Liver (tissue), 9 donors: Measurements from ENCODE around the gene ATP2A1. TPM values are rescaled to one million over a fixed set of nuclear protein-coding genes. Genes with fewer than 3 reads are reported as not detected.
"Not testable (repeated sequence)": the region's sequence is repeated elsewhere in the genome, so short reads cannot be mapped to it uniquely, and the experiment has no call there.

Experiments
- DNase-seq: peaks from one replicate; pipeline ENCODE4 v3.0.0-alpha.2; 2017; ENCODE audit warnings: low spot score
- H3K27ac ChIP-seq, 2 donors: one replicate each; pipeline ENCODE4 v1.7.0; 2013; ENCODE audit warnings: inconsistent platforms in 2 of 2, low read length in 2 of 2, control low read depth in 1 of 2, low read depth in 1 of 2, mild to moderate bottlenecking in 1 of 2
- H3K27me3 ChIP-seq, 4 donors: one replicate each; pipeline versions ENCODE4 v1.6.1 to v1.7.0; 2013; ENCODE audit warnings: low read length in 3 of 4, inconsistent platforms in 1 of 4, mild to moderate bottlenecking in 1 of 4, moderate library complexity in 1 of 4; ENCODE audit not compliant: control insufficient read depth in 4 of 4, insufficient read depth in 4 of 4
- H3K36me3 ChIP-seq, 4 donors: one replicate each; pipeline versions ENCODE4 v1.6.1 to v1.7.0; 2013; ENCODE audit warnings: low read length in 3 of 4, mild to moderate bottlenecking in 3 of 4, low read depth in 1 of 4, moderate library complexity in 1 of 4; ENCODE audit not compliant: control insufficient read depth in 4 of 4, insufficient read depth in 3 of 4
- H3K4me1 ChIP-seq, 4 donors: one replicate each; pipeline versions ENCODE4 v1.6.1 to v1.7.0; 2013; ENCODE audit warnings: low read length in 3 of 4, mild to moderate bottlenecking in 3 of 4, moderate library complexity in 1 of 4; ENCODE audit not compliant: control insufficient read depth in 4 of 4, insufficient read depth in 4 of 4
- H3K4me3 ChIP-seq, 3 donors: one replicate each; pipeline versions ENCODE4 v1.6.1 to v1.7.0; 2013; ENCODE audit warnings: low read length in 3 of 3, control low read depth in 1 of 3, low read depth in 1 of 3, mild to moderate bottlenecking in 1 of 3
- H3K9ac ChIP-seq, 2 donors: one replicate each; pipeline ENCODE4 v1.7.0; 2013; ENCODE audit warnings: low read length in 2 of 2, mild to moderate bottlenecking in 2 of 2, moderate library complexity in 2 of 2, control low read depth in 1 of 2, low read depth in 1 of 2
- H3K9me3 ChIP-seq, 4 donors: one replicate each; pipeline versions ENCODE4 v1.6.1 to v1.7.0; 2013; ENCODE audit warnings: low read length in 3 of 4; ENCODE audit not compliant: control insufficient read depth in 4 of 4
- FOXA1 ChIP-seq: IDR thresholded peaks from 2 replicates; pipeline ENCODE4 v1.6.1; 2016; ENCODE audit warnings: antibody characterized with exemption
- FOXA2 ChIP-seq: IDR thresholded peaks from 2 replicates; pipeline ENCODE4 v1.6.1; 2016; ENCODE audit warnings: antibody characterized with exemption
- GABPA ChIP-seq, 2 donors: IDR thresholded peaks in 1 of 2; conservative IDR thresholded peaks in 1 of 2; 2 replicates each; pipeline ENCODE4 v1.6.1; 2016; ENCODE audit warnings: antibody characterized with exemption in 2 of 2, mild to moderate bottlenecking in 1 of 2, moderate library complexity in 1 of 2
- HNF4A ChIP-seq, 2 donors: conservative IDR thresholded peaks; 2 replicates each; pipeline ENCODE4 v1.6.1; 2016; ENCODE audit warnings: antibody characterized with exemption in 2 of 2, mild to moderate bottlenecking in 2 of 2
- HNF4G ChIP-seq: IDR thresholded peaks from 2 replicates; pipeline ENCODE4 v1.6.1; 2016; ENCODE audit warnings: antibody characterized with exemption
- JUND ChIP-seq, 2 donors: IDR thresholded peaks; 2 replicates each; pipeline ENCODE4 v1.6.1; 2016; ENCODE audit warnings: antibody characterized with exemption in 2 of 2
- NR2F2 ChIP-seq: IDR thresholded peaks from 2 replicates; pipeline ENCODE4 v1.6.1; 2016; ENCODE audit warnings: antibody characterized with exemption
- RAD21 ChIP-seq, 2 donors: IDR thresholded peaks; 2 replicates each; pipeline ENCODE4 v1.6.1; 2016; ENCODE audit warnings: antibody characterized with exemption in 2 of 2, mild to moderate bottlenecking in 2 of 2
- RXRA ChIP-seq, 2 donors: IDR thresholded peaks; 2 replicates each; pipeline ENCODE4 v1.6.1; 2017 to 2018; ENCODE audit warnings: antibody characterized with exemption in 2 of 2, mild to moderate bottlenecking in 1 of 2
- SP1 ChIP-seq: IDR thresholded peaks from 2 replicates; pipeline ENCODE4 v1.6.1; 2018; ENCODE audit warnings: antibody characterized with exemption, mild to moderate bottlenecking
- TAF1 ChIP-seq: conservative IDR thresholded peaks from 2 replicates; pipeline ENCODE4 v1.6.1; 2016; ENCODE audit warnings: antibody characterized with exemption, mild to moderate bottlenecking
- WGBS: extraction: QIAGEN DNeasy Blood & Tissue Kit; methylation state at CpG from one replicate; pipeline ENCODE4 v1.1.7; 2013; 5-methylcytosine and 5-hydroxymethylcytosine counted together
- polyA plus RNA-seq, 2 donors: library from polyadenylated mRNA; stranded (reverse) in 1 of 2; unstranded in 1 of 2; fragments of 200-250 nt in 1 of 2; fragments of >200 nt in 1 of 2; fragmentation: Nextera tagmentation in 1 of 2; extraction: Ambion mirVana in 1 of 2; gene quantifications; one replicate each; pipeline versions ENCODE4 v1.2.1 to v1.2.3, GENCODE V29; 2013 to 2015
- total RNA-seq, 2 donors: library from RNA; depleted of rRNA; stranded (reverse); fragments of >200 nt; gene quantifications; one replicate each; pipeline ENCODE4 v1.2.3, GENCODE V29; 2014
- TF ChIP-seq, protein P1 (sequence below): fragments of 150-350 bp; IDR thresholded peaks from 2 replicates; pipeline ENCODE4 v1.5.1; 2017; ENCODE audit warnings: improper control_type of control experiment, low read depth, low read length; ENCODE audit not compliant: missing input control
- TF ChIP-seq, protein P2 (sequence below): IDR thresholded peaks from 2 replicates; pipeline ENCODE4 v1.6.1; 2016; ENCODE audit warnings: antibody characterized with exemption, mild to moderate bottlenecking
- TF ChIP-seq, protein P3 (sequence below): IDR thresholded peaks from 2 replicates; pipeline ENCODE4 v1.6.1; 2016; ENCODE audit warnings: antibody characterized with exemption
- TF ChIP-seq, protein P4 (sequence below): IDR thresholded peaks from 2 replicates; pipeline ENCODE4 v1.6.1; 2016; ENCODE audit warnings: antibody characterized with exemption
- TF ChIP-seq, protein P5 (sequence below): IDR thresholded peaks from 2 replicates; pipeline ENCODE4 v1.6.1; 2016; ENCODE audit warnings: antibody characterized with exemption
- donor health status: healthy.
- donor health status: healthy.
- donor health status: healthy.
- donor health status: healthy.
- donor health status: healthy.

The ATP2A1 gene
- total and polyA plus RNA-seq, 4 donors, result 0.07 to 0.23 (median 0.13) TPM

DNA sequence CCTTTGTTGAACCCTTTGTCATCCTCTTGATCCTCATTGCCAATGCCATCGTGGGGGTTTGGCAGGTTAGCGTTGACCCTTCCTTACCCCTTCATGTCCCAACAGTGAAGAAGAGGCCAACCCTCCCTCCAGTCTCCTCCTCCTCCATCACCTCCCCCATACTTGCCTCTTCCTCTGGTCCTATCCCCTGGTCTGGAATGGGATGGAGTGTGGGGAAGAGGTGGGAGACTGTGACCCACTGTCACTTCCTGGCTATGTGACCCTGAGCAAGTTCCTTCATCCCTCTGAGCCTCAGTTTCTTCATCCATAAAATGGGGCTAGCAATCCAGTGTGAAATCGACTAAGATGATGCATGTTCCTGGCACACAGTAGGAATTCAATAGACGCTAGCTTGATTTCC, 2.7 kb downstream of the ATP2A1 start:
- TF ChIP-seq FOXA1 (no peak), TAF1 (no peak), FOXA2 (no peak), SP1 (no peak), HNF4A (conservative IDR thresholded peaks at IDR 0.05) (no peak), RAD21 (IDR thresholded peaks at IDR 0.05) (no peak), GABPA (IDR thresholded peaks at IDR 0.05 in 1 of 2, conservative IDR thresholded peaks at IDR 0.05 in 1 of 2) (no peak), HNF4G (no peak)
- TF ChIP-seq, protein P1, sequence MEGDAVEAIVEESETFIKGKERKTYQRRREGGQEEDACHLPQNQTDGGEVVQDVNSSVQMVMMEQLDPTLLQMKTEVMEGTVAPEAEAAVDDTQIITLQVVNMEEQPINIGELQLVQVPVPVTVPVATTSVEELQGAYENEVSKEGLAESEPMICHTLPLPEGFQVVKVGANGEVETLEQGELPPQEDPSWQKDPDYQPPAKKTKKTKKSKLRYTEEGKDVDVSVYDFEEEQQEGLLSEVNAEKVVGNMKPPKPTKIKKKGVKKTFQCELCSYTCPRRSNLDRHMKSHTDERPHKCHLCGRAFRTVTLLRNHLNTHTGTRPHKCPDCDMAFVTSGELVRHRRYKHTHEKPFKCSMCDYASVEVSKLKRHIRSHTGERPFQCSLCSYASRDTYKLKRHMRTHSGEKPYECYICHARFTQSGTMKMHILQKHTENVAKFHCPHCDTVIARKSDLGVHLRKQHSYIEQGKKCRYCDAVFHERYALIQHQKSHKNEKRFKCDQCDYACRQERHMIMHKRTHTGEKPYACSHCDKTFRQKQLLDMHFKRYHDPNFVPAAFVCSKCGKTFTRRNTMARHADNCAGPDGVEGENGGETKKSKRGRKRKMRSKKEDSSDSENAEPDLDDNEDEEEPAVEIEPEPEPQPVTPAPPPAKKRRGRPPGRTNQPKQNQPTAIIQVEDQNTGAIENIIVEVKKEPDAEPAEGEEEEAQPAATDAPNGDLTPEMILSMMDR, result no peak
- TF ChIP-seq, protein P2, sequence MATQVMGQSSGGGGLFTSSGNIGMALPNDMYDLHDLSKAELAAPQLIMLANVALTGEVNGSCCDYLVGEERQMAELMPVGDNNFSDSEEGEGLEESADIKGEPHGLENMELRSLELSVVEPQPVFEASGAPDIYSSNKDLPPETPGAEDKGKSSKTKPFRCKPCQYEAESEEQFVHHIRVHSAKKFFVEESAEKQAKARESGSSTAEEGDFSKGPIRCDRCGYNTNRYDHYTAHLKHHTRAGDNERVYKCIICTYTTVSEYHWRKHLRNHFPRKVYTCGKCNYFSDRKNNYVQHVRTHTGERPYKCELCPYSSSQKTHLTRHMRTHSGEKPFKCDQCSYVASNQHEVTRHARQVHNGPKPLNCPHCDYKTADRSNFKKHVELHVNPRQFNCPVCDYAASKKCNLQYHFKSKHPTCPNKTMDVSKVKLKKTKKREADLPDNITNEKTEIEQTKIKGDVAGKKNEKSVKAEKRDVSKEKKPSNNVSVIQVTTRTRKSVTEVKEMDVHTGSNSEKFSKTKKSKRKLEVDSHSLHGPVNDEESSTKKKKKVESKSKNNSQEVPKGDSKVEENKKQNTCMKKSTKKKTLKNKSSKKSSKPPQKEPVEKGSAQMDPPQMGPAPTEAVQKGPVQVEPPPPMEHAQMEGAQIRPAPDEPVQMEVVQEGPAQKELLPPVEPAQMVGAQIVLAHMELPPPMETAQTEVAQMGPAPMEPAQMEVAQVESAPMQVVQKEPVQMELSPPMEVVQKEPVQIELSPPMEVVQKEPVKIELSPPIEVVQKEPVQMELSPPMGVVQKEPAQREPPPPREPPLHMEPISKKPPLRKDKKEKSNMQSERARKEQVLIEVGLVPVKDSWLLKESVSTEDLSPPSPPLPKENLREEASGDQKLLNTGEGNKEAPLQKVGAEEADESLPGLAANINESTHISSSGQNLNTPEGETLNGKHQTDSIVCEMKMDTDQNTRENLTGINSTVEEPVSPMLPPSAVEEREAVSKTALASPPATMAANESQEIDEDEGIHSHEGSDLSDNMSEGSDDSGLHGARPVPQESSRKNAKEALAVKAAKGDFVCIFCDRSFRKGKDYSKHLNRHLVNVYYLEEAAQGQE, result no peak
- no peak overlapping the region for H3K4me3 ChIP-seq
- H3K4me1 ChIP-seq, result peaks cover 2 to 12% (median 11%) of the 10 kb centered on the region in 4 donors
- no peaks in the 10 kb centered on the region for H3K27me3 ChIP-seq
- H3K27ac ChIP-seq, result no peak overlapping the region
- H3K9ac ChIP-seq, result no peak overlapping the region
- H3K36me3 ChIP-seq, result no peaks in the 10 kb centered on the region
- no peaks in the 10 kb centered on the region for H3K9me3 ChIP-seq
- DNase-seq, result no peak
- 76% methylated on average over 4 of the region's 4 CpGs for WGBS

DNA sequence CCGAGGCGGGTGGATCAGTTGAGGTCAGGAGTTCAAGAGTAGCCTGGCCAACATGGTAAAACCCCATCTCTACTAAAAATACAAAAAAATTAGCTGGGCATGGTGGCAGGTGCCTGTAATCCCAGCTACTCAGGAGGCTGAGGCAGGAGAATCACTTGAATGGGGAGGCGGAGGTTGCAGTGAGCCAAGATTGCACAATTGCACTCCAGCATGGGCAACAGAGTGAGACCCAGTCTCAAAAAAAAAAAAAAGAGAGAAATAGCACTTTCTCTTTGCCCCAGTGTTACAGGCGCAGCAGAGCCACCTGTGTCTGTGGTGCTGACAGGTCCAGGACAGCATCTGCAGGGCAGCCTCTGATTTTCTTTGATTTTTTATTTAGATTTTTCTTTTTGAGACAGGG, 3.3 kb downstream of the ATP2A1 start:
- H3K27me3 ChIP-seq, H3K4me3 ChIP-seq, H3K36me3 ChIP-seq, H3K9me3 ChIP-seq, H3K27ac ChIP-seq, DNase-seq, H3K9ac ChIP-seq: not testable (repeated sequence)
- H3K4me1 ChIP-seq, result peaks cover 2 to 12% (median 11%) of the 10 kb centered on the region in 4 donors
- WGBS, result 91% methylated on average over 4 of the region's 4 CpGs

DNA sequence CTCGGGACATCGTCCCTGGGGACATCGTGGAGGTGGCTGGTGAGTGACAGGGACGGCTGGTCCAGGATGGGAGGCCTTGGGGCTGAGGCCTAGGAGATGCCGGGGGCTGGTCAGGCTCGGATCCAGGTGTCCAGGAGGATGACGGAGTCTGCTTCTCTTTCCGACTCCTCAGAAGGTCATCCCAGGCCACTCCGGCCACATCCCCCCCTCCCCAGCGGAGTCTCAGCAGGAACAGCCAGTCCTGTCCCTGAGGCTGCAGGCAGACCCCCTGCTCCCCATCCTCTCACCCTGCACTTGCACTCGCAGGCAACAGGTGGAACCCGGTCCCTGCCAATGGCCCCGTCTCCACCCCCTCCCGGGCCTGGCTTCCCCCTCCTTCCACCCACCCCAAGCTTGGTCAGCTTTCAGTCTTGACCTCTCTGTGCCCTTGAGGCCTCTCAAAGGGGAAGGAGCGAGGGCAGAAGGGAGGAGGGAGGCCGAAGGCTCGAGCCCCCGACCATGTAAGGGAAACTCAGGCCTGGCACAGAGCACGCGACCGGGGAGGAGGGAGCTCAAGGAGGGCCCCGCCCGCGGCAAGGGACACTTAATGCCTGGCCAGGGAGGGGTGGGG, 4.4 kb downstream of the ATP2A1 start:
- Histone ChIP-seq H3K4me1 (peaks cover 2 to 12% (median 11%) of the 10 kb centered on the region in 4 donors), H3K36me3 (no peaks in the 10 kb centered on the region), H3K9me3 (no peaks in the 10 kb centered on the region), H3K27me3 (no peaks in the 10 kb centered on the region), H3K9ac (no peak overlapping the region), H3K27ac (no peak overlapping the region), H3K4me3 (no peak overlapping the region)
- DNase-seq, result no peak
- WGBS, result 67% methylated on average over 24 of the region's 24 CpGs
- TF ChIP-seq JUND (IDR thresholded peaks at IDR 0.05) (no peak), GABPA (IDR thresholded peaks at IDR 0.05 in 1 of 2, conservative IDR thresholded peaks at IDR 0.05 in 1 of 2) (no peak), FOXA2 (no peak), NR2F2 (no peak), HNF4A (conservative IDR thresholded peaks at IDR 0.05) (no peak), RXRA (IDR thresholded peaks at IDR 0.05) (no peak), SP1 (no peak)
- TF ChIP-seq, protein P1, result no peak
- TF ChIP-seq, protein P3, sequence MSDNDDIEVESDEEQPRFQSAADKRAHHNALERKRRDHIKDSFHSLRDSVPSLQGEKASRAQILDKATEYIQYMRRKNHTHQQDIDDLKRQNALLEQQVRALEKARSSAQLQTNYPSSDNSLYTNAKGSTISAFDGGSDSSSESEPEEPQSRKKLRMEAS, result no peak
- TF ChIP-seq, protein P4, sequence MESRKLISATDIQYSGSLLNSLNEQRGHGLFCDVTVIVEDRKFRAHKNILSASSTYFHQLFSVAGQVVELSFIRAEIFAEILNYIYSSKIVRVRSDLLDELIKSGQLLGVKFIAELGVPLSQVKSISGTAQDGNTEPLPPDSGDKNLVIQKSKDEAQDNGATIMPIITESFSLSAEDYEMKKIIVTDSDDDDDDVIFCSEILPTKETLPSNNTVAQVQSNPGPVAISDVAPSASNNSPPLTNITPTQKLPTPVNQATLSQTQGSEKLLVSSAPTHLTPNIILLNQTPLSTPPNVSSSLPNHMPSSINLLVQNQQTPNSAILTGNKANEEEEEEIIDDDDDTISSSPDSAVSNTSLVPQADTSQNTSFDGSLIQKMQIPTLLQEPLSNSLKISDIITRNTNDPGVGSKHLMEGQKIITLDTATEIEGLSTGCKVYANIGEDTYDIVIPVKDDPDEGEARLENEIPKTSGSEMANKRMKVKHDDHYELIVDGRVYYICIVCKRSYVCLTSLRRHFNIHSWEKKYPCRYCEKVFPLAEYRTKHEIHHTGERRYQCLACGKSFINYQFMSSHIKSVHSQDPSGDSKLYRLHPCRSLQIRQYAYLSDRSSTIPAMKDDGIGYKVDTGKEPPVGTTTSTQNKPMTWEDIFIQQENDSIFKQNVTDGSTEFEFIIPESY, result no peak
- TF ChIP-seq, protein P5, sequence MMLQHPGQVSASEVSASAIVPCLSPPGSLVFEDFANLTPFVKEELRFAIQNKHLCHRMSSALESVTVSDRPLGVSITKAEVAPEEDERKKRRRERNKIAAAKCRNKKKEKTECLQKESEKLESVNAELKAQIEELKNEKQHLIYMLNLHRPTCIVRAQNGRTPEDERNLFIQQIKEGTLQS, result no peak
